Aorta (tissue), 5 donors: ENCODE measurements around the gene RPS3. TPM values are rescaled to one million over a fixed set of nuclear protein-coding genes. Genes with fewer than 3 reads are reported as not detected.
"Not testable (repeated sequence)": the region's sequence is repeated elsewhere in the genome, so short reads cannot be mapped to it uniquely, and the experiment has no call there.

Source experiments
- ATAC-seq: fragments of 200-7000 bp; cut with Tn5 transposase; one replicate; pipeline ENCODE4 v1.9.1; 2022; ENCODE audit warnings: moderate library complexity; ENCODE audit not compliant: low FRiP score
- DNase-seq, 2 donors: peaks; one replicate each; pipeline ENCODE4 v3.0.0-alpha.2; 2020
- H3K27ac ChIP-seq, 2 donors: one replicate each; pipeline ENCODE4 v1.5.1; 2013; ENCODE audit warnings: low read length in 2 of 2, mild to moderate bottlenecking in 2 of 2, moderate library complexity in 2 of 2, control low read depth in 1 of 2, inconsistent platforms in 1 of 2, low read depth in 1 of 2
- H3K27me3 ChIP-seq, 2 donors: one replicate each; pipeline ENCODE4 v1.6.1; 2013; ENCODE audit warnings: control low read depth in 1 of 2, low read length in 1 of 2, mild to moderate bottlenecking in 1 of 2, moderate library complexity in 1 of 2; ENCODE audit not compliant: insufficient read depth in 2 of 2, control insufficient read depth in 1 of 2
- H3K36me3 ChIP-seq, 2 donors: one replicate each; pipeline ENCODE4 v1.6.1; 2013; ENCODE audit warnings: control low read depth in 1 of 2, low read length in 1 of 2, mild to moderate bottlenecking in 1 of 2; ENCODE audit not compliant: insufficient read depth in 2 of 2, control insufficient read depth in 1 of 2
- H3K4me1 ChIP-seq, 2 donors: one replicate each; pipeline ENCODE4 v1.6.1; 2013; ENCODE audit warnings: low read length in 2 of 2, control low read depth in 1 of 2, mild to moderate bottlenecking in 1 of 2, moderate library complexity in 1 of 2; ENCODE audit not compliant: insufficient read depth in 2 of 2, control insufficient read depth in 1 of 2
- H3K4me3 ChIP-seq, 2 donors: one replicate each; pipeline ENCODE4 v1.5.1; 2013; ENCODE audit warnings: low read length in 2 of 2, control low read depth in 1 of 2, mild to moderate bottlenecking in 1 of 2
- H3K9me3 ChIP-seq: one replicate; pipeline ENCODE4 v1.6.1; 2013; ENCODE audit warnings: mild to moderate bottlenecking, low read length; ENCODE audit not compliant: control insufficient read depth
- WGBS, 2 donors: extraction: QIAGEN DNeasy Blood & Tissue Kit; methylation state at CpG; one replicate each; pipeline ENCODE4 v1.1.7; 2013; 5-methylcytosine and 5-hydroxymethylcytosine counted together
- intact Hi-C, 2 donors: fragments of 100-400 bp; cut with DNase I; formaldehyde crosslinking; loops; one replicate each; pipeline versions ENCODE4 v1.14.2 to v1.15.0; 2022
- polyA plus RNA-seq, 2 donors: library from polyadenylated mRNA; stranded (reverse); fragments of 200-250 nt; gene quantifications; one replicate each; pipeline ENCODE4 v1.2.3, GENCODE V29; 2013
- total RNA-seq, 2 donors: library from RNA; stranded (reverse); fragmentation: NEBNext Ultra II Directional; extraction: Animal tissue kit (Norgen Biotek cat#: 25700); gene quantifications; one replicate each; pipeline ENCODE4 v1.2.1, GENCODE V29; 2021
- donor health status: healthy with polysubstance abuse.
- donor health status: Bipolar disorder and iron deficiency.
- donor health status: DM: no; HTN: no; CAD: no.
- donor health status: DM: no; HTN: no; CAD: no.
- donor health status: DM: yes; HTN: yes; CAD: no.

Gene RPS3
- total and polyA plus RNA-seq, 4 donors, result 1,466 to 3,688 (median 1,894) TPM

DNA sequence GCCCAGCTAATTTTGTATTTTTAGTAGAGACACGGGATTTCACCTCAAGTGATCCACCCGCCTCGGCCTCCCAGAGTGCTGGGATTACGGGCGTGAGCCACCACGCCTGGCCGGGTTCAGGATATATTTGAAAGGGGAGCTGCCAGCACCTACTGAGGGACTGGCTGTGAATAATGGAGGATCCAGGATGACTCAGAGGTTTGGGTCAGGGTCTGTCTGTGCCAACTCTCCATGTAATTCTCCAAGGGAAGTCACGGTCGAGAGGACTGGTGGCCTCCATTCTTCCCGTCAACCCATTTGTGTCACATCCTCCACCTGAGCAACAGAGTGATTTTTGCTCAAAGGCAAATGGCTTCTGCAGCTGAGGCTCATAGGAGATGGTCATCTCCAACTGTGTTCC is 44.3 kb upstream of the RPS3 start:
- 77 to 81% methylated on average over 10 of the region's 10 CpGs for WGBS, 2 donors
- intact Hi-C loops, result no loop called here
- Histone ChIP-seq H3K27me3 (no peaks in the 10 kb centered on the region), H3K4me1 (no peaks in the 10 kb centered on the region), H3K36me3 (no peaks in the 10 kb centered on the region), H3K27ac (no peak overlapping the region), H3K4me3 (no peak overlapping the region), H3K9me3 (no peaks in the 10 kb centered on the region)
- peak in 1 of 2 donors; percentile 21 for DNase-seq
- no peak for ATAC-seq

DNA sequence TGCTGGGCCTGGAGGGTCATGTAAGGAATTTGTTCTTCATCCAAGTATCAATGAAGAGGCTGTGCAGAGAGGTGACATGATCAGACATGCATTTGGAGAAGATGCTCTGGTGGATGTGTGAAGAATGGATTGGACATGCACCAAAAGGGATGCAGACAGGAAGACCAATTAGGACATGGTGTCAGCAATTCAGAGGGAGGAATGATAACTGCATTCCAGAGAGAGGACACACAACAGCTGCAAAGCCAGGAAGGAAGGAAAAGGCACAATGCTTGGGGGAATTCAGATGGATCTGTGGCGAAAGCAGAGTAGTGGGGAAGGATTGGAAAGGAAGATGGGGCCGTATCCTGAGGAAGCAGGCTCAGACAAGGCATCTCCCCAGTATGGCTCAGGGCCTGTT is 42.7 kb upstream of the RPS3 start:
- no peak overlapping the region for H3K4me3 ChIP-seq
- 94 to 97% methylated on average over 2 of the region's 2 CpGs for WGBS, 2 donors
- intact Hi-C loops, result no loop called here

DNA sequence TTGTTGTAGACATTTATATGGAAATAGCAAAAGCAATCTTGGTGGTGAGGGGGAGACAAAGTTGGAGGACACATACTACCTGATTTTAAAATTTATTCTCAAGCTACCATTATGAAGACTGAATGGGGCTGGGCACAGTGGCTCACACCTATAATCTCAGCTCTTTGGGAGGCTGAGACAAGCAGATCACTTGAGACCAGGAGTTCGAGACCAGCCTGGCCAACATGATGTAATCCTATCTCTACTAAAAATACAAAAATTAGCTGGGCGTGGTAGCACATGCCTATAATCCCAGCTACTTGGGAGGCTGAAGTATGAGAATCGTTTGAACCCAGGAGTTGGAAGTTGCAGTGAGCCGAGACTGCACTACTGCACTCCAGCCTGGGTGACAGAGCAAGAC is 37.0 kb upstream of the RPS3 start:
- H3K27ac ChIP-seq, H3K4me1 ChIP-seq, H3K36me3 ChIP-seq, H3K27me3 ChIP-seq, H3K9me3 ChIP-seq, H3K4me3 ChIP-seq, intact Hi-C loops, ATAC-seq: not testable (repeated sequence)
- 67 to 76% methylated on average over 4 of the region's 4 CpGs for WGBS, 2 donors
- DNase-seq, result peak; percentile 0 to 8

More for the DNA sequence above, 42.7 kb upstream of the RPS3 start:
- H3K4me1 ChIP-seq, result no peaks in the 10 kb centered on the region
- H3K9me3 ChIP-seq, result no peaks in the 10 kb centered on the region
- H3K27me3 ChIP-seq, result no peaks in the 10 kb centered on the region
- DNase-seq (peak in 1 of 2 donors; percentile 3), ATAC-seq (no peak)
- no peak overlapping the region for H3K27ac ChIP-seq
- no peaks in the 10 kb centered on the region for H3K36me3 ChIP-seq

DNA sequence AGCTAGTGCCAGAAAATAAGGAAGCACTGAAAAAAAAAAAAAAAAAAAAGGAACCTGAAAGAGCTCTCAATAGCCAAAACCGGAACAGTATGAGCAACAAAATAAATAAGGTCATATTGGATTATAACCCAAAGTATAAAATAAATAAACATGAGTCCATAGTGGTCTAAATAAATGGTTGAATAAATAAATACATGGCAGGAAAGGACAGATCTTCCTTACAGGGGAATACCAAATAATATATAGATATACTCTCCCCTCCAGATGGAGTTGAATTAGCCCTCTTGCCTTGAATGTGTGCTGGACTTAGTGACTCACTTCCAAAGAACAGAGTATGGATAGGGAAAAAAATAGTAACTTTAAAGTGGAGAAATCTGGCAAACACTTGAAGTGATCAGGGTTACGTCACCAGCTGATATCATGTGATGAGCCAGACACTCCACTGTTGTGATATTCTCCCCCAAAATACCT is 33.6 kb upstream of the RPS3 start:
- Histone ChIP-seq H3K36me3 (no peaks in the 10 kb centered on the region), H3K4me1 (no peaks in the 10 kb centered on the region), H3K4me3 (no peak overlapping the region), H3K27ac (no peak overlapping the region), H3K27me3 (no peaks in the 10 kb centered on the region), H3K9me3 (peaks cover 1% of the 10 kb centered on the region)
- ATAC-seq, result no peak
- DNase-seq, result peak in 1 of 2 donors; percentile 12
- intact Hi-C loops, result no loop called here
- 47 to 50% methylated on average over 2 of the region's 2 CpGs for WGBS, 2 donors

DNA sequence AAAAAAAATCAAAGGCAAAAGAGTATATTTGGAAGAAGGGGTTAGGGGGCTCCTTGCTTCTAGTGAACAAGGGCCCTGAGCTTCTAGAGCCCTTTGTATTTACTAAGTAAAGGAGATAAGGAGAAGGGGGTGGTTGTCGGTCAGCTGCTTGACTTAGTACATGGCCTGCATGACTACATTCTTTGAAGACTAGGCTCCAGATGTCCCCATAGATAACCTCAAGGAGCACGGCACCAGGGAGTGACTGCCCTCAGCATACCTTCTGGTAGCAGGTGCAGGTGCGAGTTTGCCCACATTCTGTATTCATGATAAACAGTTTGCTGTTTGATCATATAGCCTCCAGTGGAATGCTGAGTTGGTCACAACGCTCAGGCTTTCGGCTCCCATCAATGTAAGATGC is 32.5 kb upstream of the RPS3 start:
- H3K36me3 ChIP-seq, H3K27ac ChIP-seq, H3K4me1 ChIP-seq, H3K9me3 ChIP-seq, intact Hi-C loops, H3K4me3 ChIP-seq, H3K27me3 ChIP-seq, ATAC-seq: not testable (repeated sequence)
- 90 to 95% methylated on average over 5 of the region's 5 CpGs for WGBS, 2 donors
- peak; percentile 17 to 37 for DNase-seq

DNA sequence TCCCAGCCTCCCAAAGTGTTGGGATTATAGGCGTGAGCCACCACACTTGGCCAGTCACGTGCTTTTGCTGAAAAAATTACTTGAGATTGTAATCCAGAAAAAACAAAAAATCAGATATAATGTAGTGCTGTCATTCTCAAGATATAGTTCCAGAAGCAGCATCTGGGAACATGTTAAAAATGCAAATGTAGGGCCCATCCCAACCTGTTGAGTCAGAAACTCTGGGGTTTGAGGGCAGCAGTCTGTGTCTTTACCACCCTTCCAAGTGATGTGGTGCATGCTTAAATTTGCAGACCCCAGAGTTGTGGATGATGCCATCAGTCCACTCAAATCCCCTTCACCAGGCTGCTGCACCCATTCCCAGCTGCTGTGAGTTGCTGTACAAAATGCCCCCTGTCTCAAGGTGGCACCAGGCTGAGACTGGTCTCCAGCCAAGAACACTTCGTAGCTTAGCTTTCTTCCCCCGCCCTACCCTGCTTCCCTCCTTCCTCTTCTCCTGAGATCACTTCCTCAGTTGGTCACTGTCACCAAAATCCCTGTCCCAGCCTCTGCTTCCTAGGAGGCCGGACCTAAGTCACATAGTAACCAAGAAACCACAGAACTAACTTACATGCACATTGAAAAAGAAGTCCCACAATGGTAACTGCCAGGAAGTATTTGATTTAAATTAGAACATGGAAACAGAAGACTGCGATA is 29.6 kb upstream of the RPS3 start:
- intact Hi-C loops, result no loop called here
- ATAC-seq (no peak), DNase-seq (peak; percentile 26 to 69)
- Histone ChIP-seq H3K27me3 (no peaks in the 10 kb centered on the region), H3K9me3 (peaks cover 4% of the 10 kb centered on the region), H3K4me3 (no peak overlapping the region), H3K4me1 (no peaks in the 10 kb centered on the region), H3K27ac (no peak overlapping the region), H3K36me3 (no peaks in the 10 kb centered on the region)
- WGBS, 2 donors, result 67 to 79% methylated on average over 6 of the region's 6 CpGs

DNA sequence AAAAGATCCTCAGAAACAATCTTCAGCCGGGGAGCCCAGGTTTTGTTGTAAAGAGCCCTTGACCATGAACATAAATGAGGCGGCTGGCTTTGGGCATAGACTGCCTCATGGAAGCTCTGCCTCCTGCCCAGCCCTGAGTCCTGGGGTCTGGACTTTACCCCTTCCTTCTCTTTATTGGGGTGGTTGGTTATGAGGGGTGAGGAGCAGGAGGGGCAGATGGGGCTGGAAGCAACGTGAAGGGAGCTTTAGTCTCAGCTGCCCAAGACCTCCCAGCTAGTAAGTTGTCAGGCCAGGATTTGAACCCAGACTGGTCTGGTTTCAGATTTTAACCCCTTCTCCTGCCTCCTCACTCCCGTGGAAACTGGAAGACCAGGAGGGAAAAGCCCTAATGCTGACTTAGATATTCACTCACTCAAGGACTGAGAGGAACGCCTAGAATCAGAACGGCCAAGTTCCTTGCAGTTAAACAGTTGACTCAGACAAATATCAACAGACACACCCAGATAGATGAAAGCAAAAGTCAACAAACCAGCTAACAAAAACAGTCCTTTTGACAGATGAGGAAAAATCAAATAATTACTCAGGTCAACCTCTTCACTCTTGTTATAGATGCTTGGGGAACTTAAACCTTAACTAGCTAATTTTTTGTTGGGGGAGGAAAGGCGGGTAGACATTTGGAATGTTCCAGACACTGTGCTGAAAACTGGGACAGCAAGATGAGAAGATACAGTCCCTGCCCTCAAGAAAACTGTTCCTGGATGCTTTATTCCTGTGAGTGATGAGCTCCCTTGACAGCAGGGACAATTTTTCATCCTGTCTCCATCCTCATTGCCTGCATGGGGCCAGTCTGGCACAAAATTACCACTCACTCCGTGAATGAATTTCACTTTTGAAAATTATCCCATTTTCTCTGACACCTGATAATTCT is 27.1 kb upstream of the RPS3 start:
- ATAC-seq (no peak), DNase-seq (peak in 1 of 2 donors; percentile 16)
- intact Hi-C loops, result no loop called here
- H3K27ac ChIP-seq, result no peak overlapping the region
- H3K4me1 ChIP-seq, result no peaks in the 10 kb centered on the region
- H3K36me3 ChIP-seq, result no peaks in the 10 kb centered on the region
- H3K9me3 ChIP-seq, result peaks cover 4% of the 10 kb centered on the region
- no peak overlapping the region for H3K4me3 ChIP-seq
- WGBS, 2 donors, result 44 to 46% methylated on average over 8 of the region's 8 CpGs
- H3K27me3 ChIP-seq, result no peaks in the 10 kb centered on the region

DNA sequence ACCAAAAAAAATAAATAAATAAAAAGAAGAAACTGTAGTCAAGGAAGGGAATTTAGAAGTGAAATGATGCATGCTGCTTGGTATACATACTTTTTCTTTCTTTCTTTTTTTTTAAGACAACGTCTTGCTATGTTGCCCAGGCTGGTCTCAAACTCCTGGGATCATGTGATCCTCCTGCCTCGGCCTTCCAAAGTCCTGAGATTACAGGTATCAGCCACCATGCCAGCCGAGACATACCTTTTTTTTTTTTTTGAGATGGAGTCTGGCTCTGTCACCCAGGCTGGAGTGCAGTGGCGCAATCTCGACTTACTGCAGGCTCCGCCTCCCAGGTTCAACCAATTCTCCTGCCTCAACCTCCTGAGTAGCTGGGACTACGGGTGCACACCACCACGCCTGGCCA is 26.1 kb upstream of the RPS3 start:
- Histone ChIP-seq H3K27me3 (no peaks in the 10 kb centered on the region), H3K4me3 (no peak overlapping the region), H3K4me1 (no peaks in the 10 kb centered on the region), H3K36me3 (no peaks in the 10 kb centered on the region), H3K27ac (no peak overlapping the region), H3K9me3 (peaks cover 4% of the 10 kb centered on the region)
- DNase-seq, result peak in 1 of 2 donors; percentile 3
- 85 to 91% methylated on average over 8 of the region's 8 CpGs for WGBS, 2 donors
- intact Hi-C loops, result no loop called here
- no peak for ATAC-seq
